DND-41 (cell line): ENCODE measurements around the gene NAGLU.

Experiments
- ATAC-seq: fragments of 200-7000 bp; cut with Tn5 transposase; 3 replicates; pipeline ENCODE4 v1.9.1; 2021; ENCODE audit warnings: low read depth; ENCODE audit not compliant: insufficient read depth
- DNase-seq: peaks from one replicate; pipeline ENCODE4 v3.0.0-alpha.2; 2020
- H2AFZ ChIP-seq: 2 replicates; pipeline ENCODE4 v1.6.0; 2012; ENCODE audit warnings: low read depth, low read length
- H3K27ac ChIP-seq: 2 replicates; pipeline ENCODE4 v1.5.1; 2012; ENCODE audit warnings: low read length, inconsistent platforms
- H3K27me3 ChIP-seq: fragments of 200-600 bp; sonication (generic); 2 replicates; pipeline ENCODE4 v1.6.0; 2012; ENCODE audit warnings: low read length, mild to moderate bottlenecking, inconsistent platforms; ENCODE audit not compliant: insufficient read depth, poor library complexity
- H3K36me3 ChIP-seq: 2 replicates; pipeline ENCODE4 v1.5.1; 2012; ENCODE audit warnings: low read length, inconsistent platforms; ENCODE audit not compliant: insufficient read depth
- H3K4me1 ChIP-seq: 2 replicates; pipeline ENCODE4 v1.5.1; 2012; ENCODE audit warnings: mild to moderate bottlenecking, low read length; ENCODE audit not compliant: insufficient read depth
- H3K4me2 ChIP-seq: 2 replicates; pipeline ENCODE4 v1.6.0; 2012; ENCODE audit warnings: mild to moderate bottlenecking, moderate library complexity, low read length, inconsistent platforms; ENCODE audit not compliant: insufficient read depth
- H3K4me3 ChIP-seq, 2 experiments: fragments of 200-600 bp in 1 of 2; shearing (Covaris generic) in 1 of 2; 2 replicates each; pipeline ENCODE4 v1.5.1; 2012 to 2016; ENCODE audit warnings: inconsistent platforms in 2 of 2, low read length in 2 of 2, mild to moderate bottlenecking in 2 of 2, low read depth in 1 of 2, moderate library complexity in 1 of 2
- H3K79me2 ChIP-seq: 2 replicates; pipeline ENCODE4 v1.6.0; 2012; ENCODE audit warnings: low read length, inconsistent platforms; ENCODE audit not compliant: insufficient read depth
- H3K9ac ChIP-seq: 2 replicates; pipeline ENCODE4 v1.6.0; 2012; ENCODE audit warnings: low read depth, mild to moderate bottlenecking, inconsistent platforms, low read length, moderate library complexity
- H3K9me3 ChIP-seq: 2 replicates; pipeline ENCODE4 v1.5.1; 2012; ENCODE audit warnings: low read length, moderate library complexity, mild to moderate bottlenecking, inconsistent platforms; ENCODE audit not compliant: insufficient read depth, severe bottlenecking
- H4K20me1 ChIP-seq: 2 replicates; pipeline ENCODE4 v1.6.0; 2012; ENCODE audit warnings: low read length; ENCODE audit not compliant: insufficient read depth
- CTCF ChIP-seq: IDR thresholded peaks from 2 replicates; pipeline ENCODE4 v1.5.1; 2012; ENCODE audit warnings: borderline replicate concordance, low read length, moderate library complexity, mild to moderate bottlenecking; ENCODE audit not compliant: poor library complexity, severe bottlenecking; ENCODE audit errors: extremely low read depth
- EZH2 ChIP-seq: IDR thresholded peaks from 3 replicates; pipeline ENCODE4 v1.6.1; 2012; ENCODE audit warnings: borderline replicate concordance, low read depth, mild to moderate bottlenecking, moderate library complexity, low read length, inconsistent platforms; ENCODE audit not compliant: severe bottlenecking

NAGLU gene

GRCh38 chr17:42578282-42578869 lies 42.3 kb downstream of the NAGLU start:
- Histone ChIP-seq H3K79me2 (peaks cover 59% of the 10 kb centered on the region), H4K20me1 (peaks cover under 1% of the 10 kb centered on the region; the same call in 1 of the 2 replicates), H3K4me1 (peaks cover 50% of the 10 kb centered on the region), H3K36me3 (peaks cover 67% of the 10 kb centered on the region), H3K9ac (peak overlapping the region; percentile 76), H3K4me3 (peak overlapping the region; percentile 89 to 92), H3K9me3 (no peaks in the 10 kb centered on the region), H2AFZ (peak overlapping the region; percentile 95), H3K4me2 (peak overlapping the region; percentile 74), H3K27me3 (no peaks in the 10 kb centered on the region), H3K27ac (peak overlapping the region; percentile 87)
- peak; percentile 75 for ATAC-seq
- peak; percentile 90 for DNase-seq
- TF ChIP-seq CTCF, result peak; percentile 94
- TF ChIP-seq EZH2, result no peak

GRCh38 chr17:42579794-42580551 lies 43.9 kb downstream of the NAGLU start:
- ATAC-seq, result no peak
- peaks cover 40% of the 10 kb centered on the region for H3K4me1 ChIP-seq
- H3K27ac ChIP-seq, result no peak overlapping the region
- H3K4me2 ChIP-seq, result 0 out of 2 replicates have a peak overlapping the region, but pooled peaks have one; percentile 74
- H4K20me1 ChIP-seq, result no peaks in the 10 kb centered on the region; the same call in 1 of the 2 replicates
- no peaks in the 10 kb centered on the region for H3K9me3 ChIP-seq
- no peak overlapping the region for H2AFZ ChIP-seq
- H3K79me2 ChIP-seq, result peaks cover 44% of the 10 kb centered on the region
- no peaks in the 10 kb centered on the region for H3K27me3 ChIP-seq
- no peak for TF ChIP-seq EZH2
- TF ChIP-seq CTCF, result no peak
- H3K4me3 ChIP-seq, result no peak overlapping the region
- H3K9ac ChIP-seq, result no peak overlapping the region
- H3K36me3 ChIP-seq, result peaks cover 68% of the 10 kb centered on the region
- DNase-seq, result no peak

- H3K27me3 ChIP-seq, result no peaks in the 10 kb centered on the region
- H3K4me2 ChIP-seq, result no peak overlapping the region
- H3K4me1 ChIP-seq, result peaks cover 21% of the 10 kb centered on the region
- TF ChIP-seq EZH2, result no peak
- TF ChIP-seq CTCF, result no peak
- no peak overlapping the region for H2AFZ ChIP-seq
- H3K4me3 ChIP-seq, result no peak overlapping the region
- peaks cover 27% of the 10 kb centered on the region for H3K79me2 ChIP-seq
- H3K36me3 ChIP-seq, result peaks cover 74% of the 10 kb centered on the region
- ATAC-seq (no peak), DNase-seq (no peak)
- H3K9me3 ChIP-seq, result no peaks in the 10 kb centered on the region
- H3K27ac ChIP-seq, result no peak overlapping the region
- no peak overlapping the region for H3K9ac ChIP-seq
- H4K20me1 ChIP-seq, result no peaks in the 10 kb centered on the region
These were observed 45.8 kb downstream of the NAGLU start for GRCh38 chr17:42581744-42582270.
